Hindlimb muscle (tissue), 1 donor: ENCODE results near the gene PRKRIP1. TPM values are rescaled to one million over a fixed set of nuclear protein-coding genes. Genes with fewer than 3 reads are reported as not detected.
"Not testable (repeated sequence)": the region's sequence is repeated elsewhere in the genome, so short reads cannot be mapped to it uniquely, and the experiment has no call there.

Experiments used
- DNase-seq: peaks from one replicate; pipeline ENCODE4 v3.0.0-alpha.2; 2013
- polyA plus RNA-seq: library from polyadenylated mRNA; unstranded; fragments of 120-200 nt; gene quantifications from one replicate; pipeline ENCODE4 v1.2.1, GENCODE V29; 2013; ENCODE audit not compliant: insufficient read length

The PRKRIP1 gene
- polyA plus RNA-seq, 1 donor, result 30.6 TPM

GRCh38 chr7:102432442-102433218 lies 36.5 kb downstream of the PRKRIP1 start:
- no peak for DNase-seq

GRCh38 chr7:102433219-102434038 lies 37.3 kb downstream of the PRKRIP1 start, which contains the start of gene ORAI2:
ORAI2 (plus strand) TSS chr7:102433575; CDS start chr7:102438957, 5,382 bp downstream.
- peak; percentile 81 for DNase-seq

- no peak for DNase-seq
These were observed 37.9 kb downstream of the PRKRIP1 start for GRCh38 chr7:102434039-102434486.

GRCh38 chr7:102436118-102436517 lies 40.0 kb downstream of the PRKRIP1 start:
- no peak for DNase-seq

GRCh38 chr7:102439963-102440795 lies 44.0 kb downstream of the PRKRIP1 start:
- DNase-seq, result no peak

GRCh38 chr7:102444961-102445673 lies 49.0 kb downstream of the PRKRIP1 start:
- no peak for DNase-seq

- no peak for DNase-seq
These were observed 49.5 kb downstream of the PRKRIP1 start for GRCh38 chr7:102445674-102446071.

GRCh38 chr7:102446387-102447156 lies 50.4 kb downstream of the PRKRIP1 start:
- DNase-seq, result no peak

- no peak for DNase-seq
These were observed 51.1 kb downstream of the PRKRIP1 start for GRCh38 chr7:102447311-102447710.

- no peak for DNase-seq
These were observed 53.0 kb downstream of the PRKRIP1 start for GRCh38 chr7:102449136-102449535.

- no peak for DNase-seq
These were observed 54.1 kb downstream of the PRKRIP1 start for GRCh38 chr7:102450242-102450641.

- DNase-seq, result no peak
These were observed 55.4 kb downstream of the PRKRIP1 start for GRCh38 chr7:102451371-102452054.

- no peak for DNase-seq
These were observed 56.3 kb downstream of the PRKRIP1 start for GRCh38 chr7:102452451-102452850.

GRCh38 chr7:102453319-102453718 lies 57.2 kb downstream of the PRKRIP1 start:
- no peak for DNase-seq

GRCh38 chr7:102454468-102454867 lies 58.3 kb downstream of the PRKRIP1 start:
- DNase-seq, result no peak

GRCh38 chr7:102454932-102455331 lies 58.8 kb downstream of the PRKRIP1 start:
- not testable (repeated sequence) for DNase-seq

GRCh38 chr7:102455596-102455995 lies 59.4 kb downstream of the PRKRIP1 start:
- no peak for DNase-seq

- no peak for DNase-seq
These were observed 60.2 kb downstream of the PRKRIP1 start for GRCh38 chr7:102456327-102456726.

GRCh38 chr7:102457352-102457924 lies 61.3 kb downstream of the PRKRIP1 start:
- no peak for DNase-seq

- no peak for DNase-seq
These were observed 63.2 kb downstream of the PRKRIP1 start for GRCh38 chr7:102459221-102459844.
